ENCODE measurements around the gene ZC2HC1B.
"Not testable (repeated sequence)": the region's sequence is repeated elsewhere in the genome, so short reads cannot be mapped to it uniquely, and the experiment has no call there.

Gene ZC2HC1B

DNA sequence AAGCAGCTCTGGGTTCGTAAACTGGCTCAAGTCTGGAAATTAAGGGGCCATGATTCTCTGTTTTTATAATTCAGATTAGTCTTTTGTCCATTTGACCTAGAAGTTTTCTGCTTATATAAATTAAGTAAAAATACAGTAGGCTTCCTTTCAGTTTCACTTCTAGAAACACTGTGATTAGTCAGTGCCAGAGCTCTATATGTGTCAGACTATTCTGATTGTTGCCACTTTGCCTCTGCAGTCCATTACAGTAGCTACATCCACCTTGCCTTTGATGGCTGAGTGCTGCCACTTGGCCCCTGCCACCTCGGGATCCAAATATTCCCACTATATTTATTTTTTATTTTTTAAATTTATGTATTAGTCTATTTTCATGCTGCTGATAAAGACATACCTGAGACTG is 7.9 kb downstream of the ZC2HC1B start:
- no peak for TF ChIP-seq CTCF (conservative IDR thresholded peaks at IDR 0.05; ENCODE audit: low read depth, low read length)
- H3K4me3 ChIP-seq (ENCODE audit: low read length) = no peak overlapping the region
- no peak for DNase-seq (ENCODE audit: low read depth)

DNA sequence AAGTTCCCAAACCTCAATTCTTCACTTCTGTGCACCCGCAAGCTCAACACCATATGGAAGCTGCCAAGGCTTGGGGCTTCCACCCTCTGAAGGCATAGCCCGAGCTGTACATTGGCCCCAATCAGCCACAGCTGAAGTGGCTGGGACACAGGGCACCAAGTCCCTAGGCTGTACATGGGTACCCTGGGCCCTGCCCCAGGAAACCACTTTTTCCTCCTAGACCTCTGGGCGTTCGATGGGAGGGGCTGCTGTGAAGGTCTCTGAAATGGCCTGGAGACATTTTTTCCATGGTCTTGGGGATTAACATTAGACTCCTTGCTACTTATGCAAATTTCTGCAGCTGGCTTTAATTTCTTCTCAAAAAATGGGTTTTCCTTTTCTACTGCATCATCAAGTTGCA is 9.3 kb downstream of the ZC2HC1B start:
- not testable (repeated sequence) for DNase-seq (ENCODE audit: low read depth); H3K4me3 ChIP-seq (ENCODE audit: low read length)

DNA sequence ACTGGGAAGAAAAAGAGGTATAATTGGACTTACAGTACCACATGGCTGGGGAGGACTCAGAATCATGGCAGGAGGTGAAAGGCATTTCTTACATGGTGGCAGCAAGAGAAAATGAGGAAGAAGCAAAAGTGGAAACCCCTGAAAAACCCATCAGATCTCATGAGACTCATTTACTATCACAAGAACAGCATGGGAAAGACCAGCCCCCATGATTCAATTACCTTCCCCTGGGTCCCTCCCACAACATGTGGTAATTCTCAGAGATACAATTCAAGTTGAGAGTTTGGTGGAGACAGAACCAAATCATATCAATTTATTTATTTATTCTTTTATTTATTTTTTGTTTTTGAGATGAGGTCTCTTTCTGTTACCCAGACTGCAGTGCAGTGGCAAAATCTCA is 10.2 kb downstream of the ZC2HC1B start:
- H3K4me3 ChIP-seq (ENCODE audit: low read length) = not testable (repeated sequence)

DNA sequence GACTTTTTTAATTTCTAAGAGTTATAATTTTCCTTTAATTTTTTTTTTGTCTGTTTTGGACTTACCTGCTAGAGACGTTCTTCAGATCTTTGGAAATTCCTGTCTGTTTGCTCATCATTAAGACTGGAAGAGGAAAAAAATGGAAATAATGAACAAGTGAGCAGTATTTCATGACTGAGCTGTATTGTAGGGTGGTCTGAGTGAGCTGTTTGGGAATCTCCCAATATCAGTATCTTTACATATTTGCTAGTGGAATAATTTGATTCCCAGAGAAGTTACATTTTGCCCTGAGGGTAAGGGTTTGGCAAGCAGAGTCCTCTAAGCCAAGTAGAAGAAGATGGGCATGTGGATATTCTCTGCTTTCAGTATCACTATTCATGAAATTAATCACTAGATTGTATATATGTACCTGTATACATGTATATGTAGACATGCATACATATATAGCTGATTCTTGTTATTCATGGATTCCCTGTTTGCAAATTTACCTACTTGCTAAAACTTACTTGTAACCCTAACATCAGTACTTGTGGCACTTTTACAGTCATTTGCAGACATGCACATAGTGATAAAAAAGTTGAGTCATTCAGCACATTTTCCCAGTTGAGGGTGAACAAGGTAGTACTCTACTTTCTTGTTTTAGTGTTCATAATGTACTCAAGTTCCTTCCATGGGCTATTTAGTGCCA is 13.5 kb downstream of the ZC2HC1B start:
- no peak for DNase-seq (ENCODE audit: low read depth)
- no peak for TF ChIP-seq CTCF (conservative IDR thresholded peaks at IDR 0.05; ENCODE audit: low read depth, low read length)
- H3K4me3 ChIP-seq (ENCODE audit: low read length) = no peak overlapping the region

More for the DNA sequence above, 10.2 kb downstream of the ZC2HC1B start:
- DNase-seq (ENCODE audit: low read depth) = not testable (repeated sequence)

DNA sequence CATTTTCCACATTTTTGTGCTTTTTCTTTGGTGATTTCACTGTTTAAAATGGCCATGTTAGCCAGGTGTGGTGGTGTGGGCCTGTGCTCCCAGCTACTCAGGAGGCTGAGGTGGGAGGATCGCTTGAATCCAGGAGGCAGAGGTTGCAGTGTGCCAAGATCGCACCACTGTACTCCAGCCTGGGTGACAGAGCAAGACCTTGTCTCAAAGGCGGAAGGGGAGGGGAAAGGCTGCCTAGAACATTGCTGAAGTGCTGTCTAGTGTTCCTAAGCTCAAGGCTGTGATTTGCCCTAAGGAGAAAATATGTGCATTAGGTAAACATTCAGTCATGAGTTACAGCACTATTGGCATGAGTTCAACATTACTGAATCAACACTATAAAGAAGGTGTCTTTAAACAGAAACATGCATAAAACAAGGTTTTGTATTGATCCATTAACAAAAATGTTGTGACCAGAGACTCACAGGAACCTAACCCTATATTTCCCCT is 14.0 kb downstream of the ZC2HC1B start:
- DNase-seq (ENCODE audit: low read depth) = no peak
- no peak overlapping the region for H3K4me3 ChIP-seq (ENCODE audit: low read length)
- no peak for TF ChIP-seq CTCF (conservative IDR thresholded peaks at IDR 0.05; ENCODE audit: low read depth, low read length)

- H3K4me3 ChIP-seq (ENCODE audit: low read length) = no peak overlapping the region
- no peak for TF ChIP-seq CTCF (conservative IDR thresholded peaks at IDR 0.05; ENCODE audit: low read depth, low read length)
- DNase-seq (ENCODE audit: low read depth) = no peak
Observed at GRCh38 chr6:143880412-143880811, 16.1 kb downstream of the ZC2HC1B start.

- no peak for DNase-seq (ENCODE audit: low read depth)
- no peak overlapping the region for H3K4me3 ChIP-seq (ENCODE audit: low read length)
- TF ChIP-seq CTCF (conservative IDR thresholded peaks at IDR 0.05; ENCODE audit: low read depth, low read length) = no peak
Observed at GRCh38 chr6:143882401-143882930, 18.2 kb downstream of the ZC2HC1B start.

DNA sequence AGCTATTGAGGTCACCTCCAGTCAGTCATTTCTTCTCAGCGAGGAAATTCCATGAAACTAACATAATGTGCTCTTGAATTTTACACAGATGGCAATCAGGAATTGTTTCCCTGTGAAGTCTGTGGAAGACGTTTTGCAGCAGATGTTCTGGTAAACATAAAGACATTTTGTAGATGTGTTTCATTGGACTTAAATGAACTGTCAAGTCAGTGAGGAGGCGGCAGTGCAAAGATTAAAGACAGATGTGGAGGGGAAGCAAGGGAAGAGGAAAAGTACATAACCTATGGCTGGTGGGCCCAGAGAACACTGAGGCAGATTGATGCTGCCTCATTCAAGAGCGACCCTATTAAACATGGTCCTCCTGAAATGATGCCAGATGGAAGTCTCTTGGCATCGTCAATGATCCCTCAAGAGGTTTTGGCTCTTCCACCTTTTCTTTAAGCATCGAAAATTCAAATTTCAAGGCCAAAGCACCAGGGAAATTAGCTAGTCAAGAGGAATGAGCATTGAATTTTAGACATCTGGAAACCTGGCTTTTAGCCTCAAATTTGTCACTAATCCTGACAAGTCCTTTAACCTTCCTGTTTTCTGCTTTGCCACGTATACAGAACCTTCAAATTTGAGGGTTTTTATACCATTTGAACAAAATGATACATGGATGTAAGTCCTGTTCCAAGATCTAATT is 20.1 kb downstream of the ZC2HC1B start:
- H3K4me3 ChIP-seq (ENCODE audit: low read length) = no peak overlapping the region
- DNase-seq (ENCODE audit: low read depth) = no peak
- no peak for TF ChIP-seq CTCF (conservative IDR thresholded peaks at IDR 0.05; ENCODE audit: low read depth, low read length)

Data from retinal pigment epithelial cell (primary cell).